NCI-H1092 treated with DMSO at 0.1 percent for 48 hours (cell line): ENCODE results near the gene SYTL1.

Experiments used
- DNase-seq: peaks from one replicate; lab custom pipeline; 2025; lab: John Stamatoyannopoulos, UW

SYTL1 gene

GRCh38 chr1:27318596-27318995 is 23.2 kb upstream of the SYTL1 start:
- no peak for DNase-seq

GRCh38 chr1:27321813-27322568 is 19.8 kb upstream of the SYTL1 start, which contains the start of gene TMEM222:
TMEM222 (plus strand) TSS chr1:27322163; CDS start chr1:27322198, 35 bp downstream.
- DNase-seq = peak; percentile 98

GRCh38 chr1:27322569-27323240 is 19.1 kb upstream of the SYTL1 start:
- no peak for DNase-seq

- no peak for DNase-seq
Observed at GRCh38 chr1:27325286-27325685, 16.5 kb upstream of the SYTL1 start.

GRCh38 chr1:27327964-27328363 is 13.9 kb upstream of the SYTL1 start:
- no peak for DNase-seq

- no peak for DNase-seq
Observed at GRCh38 chr1:27330786-27331185, 11.0 kb upstream of the SYTL1 start.

- no peak for DNase-seq
Observed at GRCh38 chr1:27331426-27331825, 10.4 kb upstream of the SYTL1 start.

- DNase-seq = no peak
Observed at GRCh38 chr1:27331922-27332321, 9.9 kb upstream of the SYTL1 start.

GRCh38 chr1:27332536-27333281 is 9.1 kb upstream of the SYTL1 start:
- DNase-seq = peak; percentile 26

- DNase-seq = no peak
Observed at GRCh38 chr1:27333717-27334279, 8.0 kb upstream of the SYTL1 start.

- no peak for DNase-seq
Observed at GRCh38 chr1:27335506-27336422, 6.1 kb upstream of the SYTL1 start.

GRCh38 chr1:27336756-27337155 is 5.1 kb upstream of the SYTL1 start:
- DNase-seq = no peak

GRCh38 chr1:27338751-27339150 is 3.1 kb upstream of the SYTL1 start:
- no peak for DNase-seq

GRCh38 chr1:27339213-27339612 is 2.6 kb upstream of the SYTL1 start:
- DNase-seq = no peak

- no peak for DNase-seq
Observed at GRCh38 chr1:27342391-27342777, 562 bp downstream of the SYTL1 start.

GRCh38 chr1:27342778-27343638 is 1.2 kb downstream of the SYTL1 start:
- DNase-seq = no peak

GRCh38 chr1:27343639-27344025 is 1.8 kb downstream of the SYTL1 start:
- no peak for DNase-seq

GRCh38 chr1:27345272-27345671 is 3.5 kb downstream of the SYTL1 start:
- DNase-seq = no peak

GRCh38 chr1:27346357-27346756 is 4.5 kb downstream of the SYTL1 start:
- no peak for DNase-seq

GRCh38 chr1:27346991-27347624 is 5.3 kb downstream of the SYTL1 start:
- DNase-seq = no peak
